GM23338 (cell line): ENCODE measurements around the gene ZBTB24.

Experiments
- CREB1 ChIP-seq: fragments of 250-450 bp; sonication (Bioruptor Pico); IDR thresholded peaks from 2 replicates; pipeline ENCODE4 v1.5.0; 2020; ENCODE audit warnings: low read depth, mild to moderate bottlenecking, moderate library complexity
- CTCF ChIP-seq, 2 experiments: fragments of 200-600 bp in 1 of 2; sonication (generic) in 1 of 2; conservative IDR thresholded peaks; 2 replicates each; pipeline versions ENCODE4 v1.5.1 to v1.6.1; 2016 to 2017; ENCODE audit warnings: antibody characterized with exemption in 2 of 2, low read depth in 2 of 2, mild to moderate bottlenecking in 2 of 2, moderate library complexity in 1 of 2
- ETS1 ChIP-seq: IDR thresholded peaks from 2 replicates; pipeline ENCODE4 v1.6.1; 2016; ENCODE audit warnings: antibody characterized with exemption
- EZH2 ChIP-seq: fragments of 200-600 bp; sonication (generic); IDR thresholded peaks from one replicate; pipeline ENCODE4 v1.8.0; 2017; ENCODE audit warnings: antibody characterized with exemption, mild to moderate bottlenecking, low read depth; ENCODE audit not compliant: unreplicated experiment
- EZH2phosphoT487 ChIP-seq: fragments of 200-600 bp; sonication (generic); IDR thresholded peaks from one replicate; pipeline ENCODE4 v1.8.1; 2018; ENCODE audit warnings: antibody characterized with exemption; ENCODE audit not compliant: unreplicated experiment
- JUNB ChIP-seq: IDR thresholded peaks from one replicate; pipeline ENCODE4 v1.6.1; 2016; ENCODE audit warnings: antibody characterized with exemption; ENCODE audit not compliant: unreplicated experiment
- NANOG ChIP-seq: IDR thresholded peaks from 2 replicates; pipeline ENCODE4 v1.6.1; 2016; ENCODE audit warnings: antibody characterized with exemption, borderline replicate concordance
- POLR2AphosphoS5 ChIP-seq: IDR thresholded peaks from 2 replicates; pipeline ENCODE4 v1.6.1; 2016; ENCODE audit warnings: antibody characterized with exemption, low read depth
- REST ChIP-seq: IDR thresholded peaks from one replicate; pipeline ENCODE4 v1.6.1; 2018; ENCODE audit warnings: antibody characterized with exemption; ENCODE audit not compliant: unreplicated experiment
- STAT1 ChIP-seq: IDR thresholded peaks from one replicate; pipeline ENCODE4 v1.6.1; 2016; ENCODE audit warnings: antibody characterized with exemption; ENCODE audit not compliant: unreplicated experiment
- ZNF114 ChIP-seq: fragments of 250-450 bp; sonication (Bioruptor Pico); IDR thresholded peaks from 2 replicates; pipeline ENCODE4 v1.5.0; 2020; ENCODE audit warnings: mild to moderate bottlenecking, moderate library complexity
- ZNF331 ChIP-seq: fragments of 250-450 bp; sonication (Bioruptor Pico); IDR thresholded peaks from 2 replicates; pipeline ENCODE4 v1.5.0; 2020; ENCODE audit warnings: low read depth, mild to moderate bottlenecking, moderate library complexity

GRCh38 chr6:109485266-109485935 lies 2.4 kb upstream of the ZBTB24 start:
- TF ChIP-seq CTCF (conservative IDR thresholded peaks at IDR 0.05; ENCODE audit: low read depth in 2 of 2) (no peak), CREB1 (CRISPR knock-in tag) (no peak), EZH2 (no peak), EZH2phosphoT487 (no peak), POLR2AphosphoS5 (no peak), REST (no peak), JUNB (no peak), NANOG (no peak), ETS1 (no peak), ZNF114 (CRISPR knock-in tag) (no peak), ZNF331 (CRISPR knock-in tag) (no peak), STAT1 (no peak)
